Measurements from ENCODE around the gene GPC5. TPM values are rescaled to one million over a fixed set of nuclear protein-coding genes. Genes with fewer than 3 reads are reported as not detected.

Gene GPC5
- polyA plus RNA-seq, 10 donors: 0.16 to 0.77 (median 0.26) TPM

GRCh38 chr13:91537376-91537775 is 139.0 kb downstream of the GPC5 start:
- DNase-seq: no peak

DNA sequence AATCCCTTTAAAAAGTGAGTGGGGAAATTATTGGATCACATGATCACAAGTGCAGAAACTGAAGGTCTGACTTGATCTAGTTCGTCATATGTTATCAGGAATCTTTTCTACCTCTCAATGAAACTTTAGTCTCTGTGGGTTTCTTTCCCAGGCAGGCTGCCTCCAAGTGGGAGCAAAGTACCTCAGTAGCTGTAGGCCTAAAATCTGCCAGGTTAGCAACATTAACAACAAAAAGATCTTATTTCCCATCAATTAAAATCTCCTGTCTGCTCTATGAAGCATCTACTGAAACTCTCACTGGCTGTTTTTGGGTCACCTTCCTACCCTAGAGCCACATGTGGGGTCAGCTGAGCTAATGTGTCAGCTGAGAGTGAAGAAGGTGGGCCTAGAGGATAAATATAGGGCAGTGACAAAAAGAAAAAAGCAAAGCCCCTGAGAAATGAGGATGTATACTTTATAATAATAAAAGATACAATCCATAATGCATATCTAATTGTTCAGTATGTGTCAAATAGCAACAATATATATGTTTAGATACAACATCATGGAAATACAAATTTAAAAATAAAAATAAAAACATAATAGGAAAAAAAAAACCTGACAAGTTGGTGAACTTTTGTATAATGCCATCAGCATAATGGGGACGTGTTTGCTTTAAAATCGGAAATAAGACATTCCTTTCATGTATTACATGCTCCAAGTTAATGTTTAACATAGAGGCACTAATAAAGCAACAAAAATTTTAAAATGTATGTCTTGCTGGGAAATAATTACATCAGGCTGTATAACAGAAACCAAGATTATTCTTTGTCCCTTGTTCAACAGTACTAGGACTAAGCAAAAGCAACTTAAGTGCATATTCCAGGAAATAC is 141.1 kb downstream of the GPC5 start:
- DNase-seq: no peak

DNA sequence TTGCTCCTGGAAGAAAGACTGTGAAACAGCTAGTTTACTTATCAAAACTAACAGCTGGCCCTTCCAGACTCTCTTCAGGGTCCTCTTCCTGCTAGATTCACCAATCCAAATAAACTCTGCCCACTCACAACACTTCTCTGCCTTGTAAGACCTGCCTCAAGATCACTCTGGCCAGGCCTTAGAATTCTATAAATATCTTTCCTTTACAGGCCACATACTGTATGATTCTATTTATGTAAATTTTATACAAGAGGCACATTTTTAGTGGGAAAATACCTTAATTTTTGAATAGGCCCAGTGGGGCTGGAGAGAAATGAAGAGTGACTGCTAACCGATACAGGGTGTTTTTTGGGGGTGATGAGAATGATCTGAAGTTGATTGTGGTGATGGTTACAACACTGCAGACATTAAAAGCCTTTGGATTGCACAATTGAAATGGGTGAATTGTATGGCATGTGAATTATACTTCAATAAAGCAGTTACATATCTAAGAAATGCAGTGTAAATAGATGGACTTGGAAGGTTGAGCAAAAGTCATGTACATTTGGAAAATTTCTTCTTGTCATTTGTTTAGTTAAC is 141.8 kb downstream of the GPC5 start:
- no peak for DNase-seq

GRCh38 chr13:91544723-91545122 is 146.3 kb downstream of the GPC5 start:
- no peak for DNase-seq

DNA sequence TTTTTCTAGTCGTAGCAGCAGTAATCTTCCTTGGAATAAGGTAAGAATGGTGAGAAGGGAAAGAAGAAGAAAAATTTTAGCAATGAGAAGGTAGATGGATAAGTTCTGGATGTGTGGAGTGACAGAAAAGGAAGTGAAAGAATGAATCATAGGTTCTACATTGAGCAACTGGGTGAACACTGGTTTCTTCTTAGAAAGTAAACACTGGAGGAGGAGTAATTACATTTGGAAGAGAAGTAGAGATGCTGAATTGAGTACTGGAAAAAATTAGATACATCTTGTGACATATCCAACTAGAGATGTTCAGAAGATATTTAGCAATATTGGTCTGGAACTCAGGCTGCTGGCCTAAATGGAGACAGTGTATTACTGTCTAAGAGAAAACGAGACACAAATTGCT is 148.5 kb downstream of the GPC5 start:
- no peak for DNase-seq

DNA sequence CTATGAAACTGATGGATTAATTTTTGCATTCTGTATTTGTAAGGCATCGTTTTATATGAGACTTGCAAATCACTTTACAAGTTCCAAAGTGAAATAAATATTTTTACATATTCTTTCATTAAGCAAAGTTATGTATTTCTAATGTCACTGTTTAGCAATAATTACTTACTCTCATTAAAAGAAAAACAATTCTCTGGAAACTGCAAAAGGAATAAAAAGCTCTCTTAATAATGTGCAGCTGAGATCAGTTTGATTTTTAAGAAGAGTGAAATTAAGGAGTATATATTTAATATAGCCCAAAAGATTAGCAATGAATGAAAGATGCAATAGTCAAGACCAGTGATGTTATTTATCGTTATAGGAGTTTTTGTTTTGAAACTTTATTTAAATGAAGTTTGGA is 155.2 kb downstream of the GPC5 start:
- DNase-seq: no peak

DNA sequence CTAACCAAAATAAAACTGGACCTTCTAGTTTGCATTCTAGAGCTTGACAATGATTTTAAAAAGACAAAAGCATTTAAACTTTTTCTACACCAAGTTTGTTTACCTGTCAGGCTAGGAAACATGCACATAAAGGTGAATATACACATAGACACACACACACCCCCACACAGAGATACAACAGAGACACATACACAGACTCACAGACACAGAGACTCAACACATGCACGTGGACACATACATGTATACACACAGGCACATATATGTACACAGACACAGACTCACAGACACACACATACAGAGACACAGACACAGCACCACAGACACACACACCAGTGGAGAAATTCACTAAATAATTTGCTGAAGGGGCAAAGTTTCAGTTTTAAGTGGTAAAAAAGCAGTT is 155.7 kb downstream of the GPC5 start:
- no peak for DNase-seq

DNA sequence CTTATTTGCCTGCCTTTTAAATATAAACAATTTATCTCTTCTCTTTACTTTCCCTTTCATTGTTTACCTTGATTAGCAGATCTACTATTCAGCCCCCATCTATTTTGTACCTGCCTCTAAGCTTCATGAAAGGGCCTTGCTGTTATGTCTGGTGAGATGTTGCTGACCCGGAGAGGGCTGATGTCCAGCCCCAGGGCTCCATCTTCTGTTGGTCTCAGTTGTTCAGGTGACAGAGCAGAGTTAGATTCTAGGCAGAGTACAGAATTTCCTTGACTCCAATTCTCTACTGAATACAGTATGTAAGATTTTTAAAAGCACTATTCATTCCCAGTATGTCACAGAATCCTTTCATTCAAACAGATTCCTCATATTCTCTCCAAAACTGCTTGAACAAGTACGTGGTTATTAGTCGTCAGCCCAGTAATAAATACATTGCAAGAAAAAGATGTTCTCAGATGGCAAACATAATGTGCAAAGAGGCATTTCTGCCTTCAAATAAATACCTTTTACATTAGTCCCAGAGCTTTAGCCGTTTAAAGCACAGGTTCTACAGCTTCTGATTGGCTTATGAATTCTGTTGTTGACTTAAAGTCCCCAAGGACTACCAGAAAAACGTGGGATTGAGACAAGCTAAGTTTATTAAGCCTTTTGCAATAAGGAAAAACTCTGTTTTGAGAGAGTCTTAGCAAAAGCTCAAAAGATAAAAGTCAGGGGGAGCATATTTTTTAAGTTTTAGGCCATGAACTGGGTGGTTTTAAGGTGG is 159.1 kb downstream of the GPC5 start:
- peak in 1 of 3 donors; percentile 7 for DNase-seq

DNA sequence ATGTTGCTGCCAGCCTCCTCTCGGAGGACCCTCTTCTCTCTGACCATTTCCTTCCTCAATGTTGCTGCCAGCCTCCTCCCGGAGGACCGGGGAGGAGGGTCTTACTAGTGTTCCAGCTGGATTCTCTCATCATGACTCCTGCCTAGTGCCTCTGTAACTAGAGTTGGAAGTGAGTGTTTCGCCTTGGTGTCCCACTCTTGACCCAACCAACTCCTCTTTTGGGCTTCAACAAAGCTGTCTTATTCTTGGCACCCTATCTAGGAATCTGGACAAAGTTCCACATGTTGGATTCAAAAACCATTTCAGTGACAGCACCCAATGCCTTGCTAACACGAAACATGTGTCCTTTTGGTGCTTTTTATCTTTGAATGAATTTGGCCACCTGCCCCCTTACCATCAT is 165.4 kb downstream of the GPC5 start:
- peak in 1 of 3 donors; percentile 27 for DNase-seq

DNA sequence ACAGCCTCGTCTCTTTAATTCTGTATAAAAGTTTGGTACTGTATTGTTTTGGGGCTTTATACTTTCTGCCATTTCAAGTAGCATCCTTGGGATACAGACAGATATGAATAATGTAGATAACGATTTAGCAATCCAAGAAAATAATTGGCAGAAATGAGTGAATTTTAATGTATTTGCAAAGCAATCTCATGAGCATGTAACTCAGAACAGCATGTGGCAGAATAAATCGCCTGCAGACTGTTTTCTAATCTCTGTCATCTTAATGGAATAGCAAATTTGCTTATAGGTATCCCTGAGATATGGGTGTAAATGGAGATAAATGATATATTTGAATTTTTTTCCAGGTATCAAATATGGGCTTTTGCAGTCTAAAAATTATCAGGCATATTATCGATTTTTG is 166.0 kb downstream of the GPC5 start:
- DNase-seq: no peak

DNA sequence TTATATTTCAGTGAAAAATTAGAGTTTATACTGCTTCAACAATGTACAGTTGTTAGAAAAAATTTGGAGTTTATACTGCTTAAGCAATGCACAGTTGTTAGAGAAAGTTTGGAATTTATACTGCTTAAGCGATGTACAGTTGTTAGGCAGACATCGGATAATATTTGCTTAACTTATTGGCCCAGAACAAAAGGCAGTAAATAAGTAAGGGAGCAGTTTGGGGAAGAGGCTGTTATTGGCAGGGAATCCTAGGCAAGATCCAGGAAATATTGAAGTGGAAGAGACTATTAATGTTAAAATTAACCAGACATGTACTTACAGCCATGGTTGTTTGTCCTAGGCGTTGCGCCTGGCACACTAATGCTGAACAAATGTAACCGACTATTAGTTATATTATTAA is 166.9 kb downstream of the GPC5 start:
- peak; percentile 8 to 70 (median 38) for DNase-seq

GRCh38 chr13:91567485-91568207 is 169.2 kb downstream of the GPC5 start:
- DNase-seq: no peak

DNA sequence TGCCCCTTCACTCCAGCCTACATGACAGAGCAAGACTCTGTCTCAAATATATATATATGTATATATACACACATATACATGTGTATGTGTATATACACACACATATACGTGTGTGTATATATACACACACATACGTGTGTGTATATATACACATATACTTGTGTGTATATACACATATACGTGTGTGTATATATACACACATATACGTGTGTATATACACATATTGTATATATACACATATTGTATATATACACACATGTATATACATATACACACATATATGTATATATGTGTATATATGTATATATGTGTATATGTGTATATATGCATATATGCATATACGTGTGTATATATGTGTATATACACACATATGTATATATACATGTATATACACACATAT is 173.3 kb downstream of the GPC5 start:
- no peak for DNase-seq

DNA sequence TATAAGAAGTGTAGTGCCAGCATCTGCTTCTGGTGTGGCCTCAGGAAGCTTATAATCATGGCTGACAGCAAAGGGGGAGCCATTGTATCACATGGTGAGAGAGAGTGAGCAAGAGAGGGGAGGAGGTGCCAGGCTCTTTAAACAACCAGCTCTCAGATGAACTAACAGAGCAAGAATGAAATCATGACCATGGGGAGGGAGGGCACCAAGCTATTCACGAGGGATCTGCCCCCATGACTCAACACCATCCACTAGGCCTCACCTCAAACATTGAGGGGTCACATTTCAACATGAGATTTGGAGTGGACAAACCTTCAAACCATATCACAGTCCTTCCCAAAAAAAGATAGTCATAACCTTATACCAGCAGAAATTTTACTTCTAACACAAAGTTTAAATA is 174.0 kb downstream of the GPC5 start:
- no peak for DNase-seq

- peak in 1 of 3 donors; percentile 7 for DNase-seq
Measured at GRCh38 chr13:91572944-91573598, 174.7 kb downstream of the GPC5 start.

DNA sequence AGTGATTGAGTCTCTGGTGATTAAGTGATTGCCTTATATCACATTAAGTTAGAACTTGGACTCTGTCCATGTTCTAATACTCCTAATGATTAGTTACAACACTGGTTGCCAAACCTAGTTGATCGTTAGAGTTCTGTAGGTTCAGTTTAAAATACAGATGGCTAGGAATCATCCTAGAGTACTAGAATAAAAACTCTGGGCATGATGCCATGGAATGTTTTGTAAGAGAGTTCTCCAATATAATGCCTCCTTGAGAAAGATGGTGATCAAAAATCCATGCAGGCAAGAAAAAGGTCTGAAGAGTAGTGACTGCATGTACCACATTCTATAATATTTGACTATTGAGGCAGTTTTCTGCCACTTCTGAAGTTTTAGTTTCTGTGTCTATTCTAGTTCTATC is 176.3 kb downstream of the GPC5 start:
- DNase-seq: peak; percentile 7 to 28 (median 9)

DNA sequence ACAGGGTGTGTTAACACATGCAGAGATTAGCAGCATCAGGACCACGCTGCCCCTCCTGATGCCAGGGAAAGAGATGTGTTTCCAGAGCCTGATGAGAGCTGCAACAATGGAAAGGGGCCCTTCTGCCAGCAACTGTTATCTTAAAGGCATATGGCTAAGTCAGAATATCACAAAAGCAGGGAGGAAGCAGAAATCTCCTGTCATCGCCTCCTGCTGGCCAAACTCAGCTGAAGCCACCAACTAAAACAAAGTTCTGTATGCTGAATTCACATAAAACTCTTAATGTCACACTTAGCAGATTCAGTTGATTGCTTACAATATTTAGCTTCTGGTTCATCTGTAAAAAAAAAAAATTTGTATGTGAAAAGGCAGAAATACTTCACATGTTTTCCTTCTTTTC is 178.2 kb downstream of the GPC5 start:
- DNase-seq: no peak

DNA sequence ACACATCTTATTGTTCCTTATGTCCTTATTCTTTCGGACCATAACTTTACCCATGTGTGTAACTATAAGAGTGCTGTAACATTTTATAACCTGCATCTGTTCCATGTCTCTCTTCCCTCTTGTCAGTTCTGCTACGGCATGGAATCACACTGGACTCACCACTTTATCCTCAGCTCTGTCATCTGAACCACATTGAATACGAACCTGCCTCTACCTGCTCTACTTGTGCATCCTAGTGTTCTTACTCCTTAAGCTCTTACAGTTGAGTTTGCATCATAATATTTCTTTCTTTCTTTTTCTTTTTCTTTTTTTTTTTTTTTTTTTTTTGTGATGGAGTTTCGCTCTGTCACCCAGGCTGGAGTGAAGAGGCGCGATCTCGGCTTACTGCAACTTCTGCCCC is 180.9 kb downstream of the GPC5 start:
- no peak for DNase-seq

DNA sequence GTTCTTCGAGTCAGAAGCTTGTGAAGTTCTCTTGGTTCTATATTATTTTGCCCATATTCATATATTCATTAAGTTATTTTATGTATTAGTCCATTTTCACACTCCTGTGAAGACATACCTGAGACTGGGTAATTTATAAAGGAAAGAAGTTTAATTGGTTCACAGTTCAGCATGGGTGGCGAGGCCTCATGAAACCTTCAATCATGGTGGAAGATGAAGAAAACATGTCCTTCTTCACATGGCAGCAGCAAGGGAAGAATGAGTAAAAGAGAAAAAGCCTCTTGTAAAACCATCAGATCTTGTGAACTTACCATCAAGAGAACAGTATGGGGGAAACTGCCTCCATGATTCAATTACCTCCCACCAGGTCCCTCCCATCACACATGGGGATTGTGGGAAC is 182.3 kb downstream of the GPC5 start:
- no peak for DNase-seq

GRCh38 chr13:91586609-91587008 is 188.2 kb downstream of the GPC5 start:
- no peak for DNase-seq

- DNase-seq: no peak
Measured at GRCh38 chr13:91588541-91588940, 190.1 kb downstream of the GPC5 start.

Measured in muscle of back (tissue), 11 donors.